ENCODE results near the gene RASA4B.

DNA sequence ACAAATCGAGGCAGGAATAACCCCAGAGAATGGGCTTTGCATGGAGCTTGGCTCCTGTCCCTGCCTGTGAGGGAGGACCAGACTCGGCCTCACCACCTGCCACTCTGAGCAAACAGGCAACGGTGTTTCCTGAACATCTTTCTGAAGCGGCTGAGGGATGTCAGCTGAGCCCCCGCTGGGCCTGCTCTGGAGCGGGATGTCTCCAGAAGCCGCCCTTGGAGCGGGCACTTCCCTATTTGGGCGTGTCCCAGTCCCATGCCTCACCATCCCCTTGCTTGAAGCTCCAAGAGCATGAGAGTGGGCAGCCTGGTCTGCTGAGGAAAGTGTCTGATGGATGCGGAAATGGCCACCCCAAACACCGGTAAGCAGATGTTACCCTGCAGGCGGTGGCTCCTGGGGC is 63.1 kb downstream of the RASA4B start:
- TF ChIP-seq, protein P1, sequence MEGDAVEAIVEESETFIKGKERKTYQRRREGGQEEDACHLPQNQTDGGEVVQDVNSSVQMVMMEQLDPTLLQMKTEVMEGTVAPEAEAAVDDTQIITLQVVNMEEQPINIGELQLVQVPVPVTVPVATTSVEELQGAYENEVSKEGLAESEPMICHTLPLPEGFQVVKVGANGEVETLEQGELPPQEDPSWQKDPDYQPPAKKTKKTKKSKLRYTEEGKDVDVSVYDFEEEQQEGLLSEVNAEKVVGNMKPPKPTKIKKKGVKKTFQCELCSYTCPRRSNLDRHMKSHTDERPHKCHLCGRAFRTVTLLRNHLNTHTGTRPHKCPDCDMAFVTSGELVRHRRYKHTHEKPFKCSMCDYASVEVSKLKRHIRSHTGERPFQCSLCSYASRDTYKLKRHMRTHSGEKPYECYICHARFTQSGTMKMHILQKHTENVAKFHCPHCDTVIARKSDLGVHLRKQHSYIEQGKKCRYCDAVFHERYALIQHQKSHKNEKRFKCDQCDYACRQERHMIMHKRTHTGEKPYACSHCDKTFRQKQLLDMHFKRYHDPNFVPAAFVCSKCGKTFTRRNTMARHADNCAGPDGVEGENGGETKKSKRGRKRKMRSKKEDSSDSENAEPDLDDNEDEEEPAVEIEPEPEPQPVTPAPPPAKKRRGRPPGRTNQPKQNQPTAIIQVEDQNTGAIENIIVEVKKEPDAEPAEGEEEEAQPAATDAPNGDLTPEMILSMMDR (IDR thresholded peaks at IDR 0.05; ENCODE audit: insufficient read depth, low read length, poor library complexity, severe bottlenecking): no peak
- TF ChIP-seq EZH2phosphoT487 (conservative IDR thresholded peaks at IDR 0.05; ENCODE audit: low read length): no peak

Measured in SU-DHL-6 (cell line).